Liver (tissue), 9 donors: ENCODE data around the gene H2BK1. TPM values are rescaled to one million over a fixed set of nuclear protein-coding genes. Genes with fewer than 3 reads are reported as not detected.

Source experiments
- DNase-seq: peaks from one replicate; pipeline ENCODE4 v3.0.0-alpha.2; 2017; ENCODE audit warnings: low spot score
- H3K27ac ChIP-seq, 2 donors: one replicate each; pipeline ENCODE4 v1.7.0; 2013; ENCODE audit warnings: inconsistent platforms in 2 of 2, low read length in 2 of 2, control low read depth in 1 of 2, low read depth in 1 of 2, mild to moderate bottlenecking in 1 of 2
- H3K27me3 ChIP-seq, 4 donors: one replicate each; pipeline versions ENCODE4 v1.6.1 to v1.7.0; 2013; ENCODE audit warnings: low read length in 3 of 4, inconsistent platforms in 1 of 4, mild to moderate bottlenecking in 1 of 4, moderate library complexity in 1 of 4; ENCODE audit not compliant: control insufficient read depth in 4 of 4, insufficient read depth in 4 of 4
- H3K36me3 ChIP-seq, 4 donors: one replicate each; pipeline versions ENCODE4 v1.6.1 to v1.7.0; 2013; ENCODE audit warnings: low read length in 3 of 4, mild to moderate bottlenecking in 3 of 4, low read depth in 1 of 4, moderate library complexity in 1 of 4; ENCODE audit not compliant: control insufficient read depth in 4 of 4, insufficient read depth in 3 of 4
- H3K4me1 ChIP-seq, 4 donors: one replicate each; pipeline versions ENCODE4 v1.6.1 to v1.7.0; 2013; ENCODE audit warnings: low read length in 3 of 4, mild to moderate bottlenecking in 3 of 4, moderate library complexity in 1 of 4; ENCODE audit not compliant: control insufficient read depth in 4 of 4, insufficient read depth in 4 of 4
- H3K4me3 ChIP-seq, 3 donors: one replicate each; pipeline versions ENCODE4 v1.6.1 to v1.7.0; 2013; ENCODE audit warnings: low read length in 3 of 3, control low read depth in 1 of 3, low read depth in 1 of 3, mild to moderate bottlenecking in 1 of 3
- H3K9ac ChIP-seq, 2 donors: one replicate each; pipeline ENCODE4 v1.7.0; 2013; ENCODE audit warnings: low read length in 2 of 2, mild to moderate bottlenecking in 2 of 2, moderate library complexity in 2 of 2, control low read depth in 1 of 2, low read depth in 1 of 2
- H3K9me3 ChIP-seq, 4 donors: one replicate each; pipeline versions ENCODE4 v1.6.1 to v1.7.0; 2013; ENCODE audit warnings: low read length in 3 of 4; ENCODE audit not compliant: control insufficient read depth in 4 of 4
- ATF3 ChIP-seq: IDR thresholded peaks from 2 replicates; pipeline ENCODE4 v1.6.1; 2016; ENCODE audit warnings: antibody characterized with exemption
- CTCF ChIP-seq: fragments of 150-350 bp; IDR thresholded peaks from 2 replicates; pipeline ENCODE4 v1.5.1; 2017; ENCODE audit warnings: improper control_type of control experiment, low read depth, low read length; ENCODE audit not compliant: missing input control
- EGR1 ChIP-seq, 2 donors: IDR thresholded peaks; 2 replicates each; pipeline ENCODE4 v1.6.1; 2016 to 2018; ENCODE audit warnings: antibody characterized with exemption in 2 of 2, low read depth in 2 of 2
- FOXA1 ChIP-seq: IDR thresholded peaks from 2 replicates; pipeline ENCODE4 v1.6.1; 2016; ENCODE audit warnings: antibody characterized with exemption
- FOXA2 ChIP-seq: IDR thresholded peaks from 2 replicates; pipeline ENCODE4 v1.6.1; 2016; ENCODE audit warnings: antibody characterized with exemption
- GABPA ChIP-seq, 2 donors: IDR thresholded peaks in 1 of 2; conservative IDR thresholded peaks in 1 of 2; 2 replicates each; pipeline ENCODE4 v1.6.1; 2016; ENCODE audit warnings: antibody characterized with exemption in 2 of 2, mild to moderate bottlenecking in 1 of 2, moderate library complexity in 1 of 2
- HNF4A ChIP-seq, 2 donors: conservative IDR thresholded peaks; 2 replicates each; pipeline ENCODE4 v1.6.1; 2016; ENCODE audit warnings: antibody characterized with exemption in 2 of 2, mild to moderate bottlenecking in 2 of 2
- HNF4G ChIP-seq: IDR thresholded peaks from 2 replicates; pipeline ENCODE4 v1.6.1; 2016; ENCODE audit warnings: antibody characterized with exemption
- JUND ChIP-seq, 2 donors: IDR thresholded peaks; 2 replicates each; pipeline ENCODE4 v1.6.1; 2016; ENCODE audit warnings: antibody characterized with exemption in 2 of 2
- MAX ChIP-seq: IDR thresholded peaks from 2 replicates; pipeline ENCODE4 v1.6.1; 2016; ENCODE audit warnings: antibody characterized with exemption
- NR2F2 ChIP-seq: IDR thresholded peaks from 2 replicates; pipeline ENCODE4 v1.6.1; 2016; ENCODE audit warnings: antibody characterized with exemption
- RAD21 ChIP-seq, 2 donors: IDR thresholded peaks; 2 replicates each; pipeline ENCODE4 v1.6.1; 2016; ENCODE audit warnings: antibody characterized with exemption in 2 of 2, mild to moderate bottlenecking in 2 of 2
- REST ChIP-seq: IDR thresholded peaks from 2 replicates; pipeline ENCODE4 v1.6.1; 2016; ENCODE audit warnings: antibody characterized with exemption, mild to moderate bottlenecking
- RXRA ChIP-seq, 2 donors: IDR thresholded peaks; 2 replicates each; pipeline ENCODE4 v1.6.1; 2017 to 2018; ENCODE audit warnings: antibody characterized with exemption in 2 of 2, mild to moderate bottlenecking in 1 of 2
- SP1 ChIP-seq: IDR thresholded peaks from 2 replicates; pipeline ENCODE4 v1.6.1; 2018; ENCODE audit warnings: antibody characterized with exemption, mild to moderate bottlenecking
- TAF1 ChIP-seq: conservative IDR thresholded peaks from 2 replicates; pipeline ENCODE4 v1.6.1; 2016; ENCODE audit warnings: antibody characterized with exemption, mild to moderate bottlenecking
- YY1 ChIP-seq: IDR thresholded peaks from 2 replicates; pipeline ENCODE4 v1.6.1; 2016; ENCODE audit warnings: antibody characterized with exemption, mild to moderate bottlenecking
- ZBTB33 ChIP-seq: IDR thresholded peaks from 2 replicates; pipeline ENCODE4 v1.6.1; 2016; ENCODE audit warnings: antibody characterized with exemption
- WGBS: extraction: QIAGEN DNeasy Blood & Tissue Kit; methylation state at CpG from one replicate; pipeline ENCODE4 v1.1.7; 2013; 5-methylcytosine and 5-hydroxymethylcytosine counted together
- polyA plus RNA-seq, 2 donors: library from polyadenylated mRNA; stranded (reverse) in 1 of 2; unstranded in 1 of 2; fragments of 200-250 nt in 1 of 2; fragments of >200 nt in 1 of 2; fragmentation: Nextera tagmentation in 1 of 2; extraction: Ambion mirVana in 1 of 2; gene quantifications; one replicate each; pipeline versions ENCODE4 v1.2.1 to v1.2.3, GENCODE V29; 2013 to 2015
- total RNA-seq, 2 donors: library from RNA; depleted of rRNA; stranded (reverse); fragments of >200 nt; gene quantifications; one replicate each; pipeline ENCODE4 v1.2.3, GENCODE V29; 2014
- donor health status: healthy.
- donor health status: healthy.
- donor health status: healthy.
- donor health status: healthy.
- donor health status: healthy.

H2BK1 gene
- total and polyA plus RNA-seq, 4 donors = not detected

- TF ChIP-seq REST (no peak), RXRA (IDR thresholded peaks at IDR 0.05) (no peak), ATF3 (no peak), EGR1 (IDR thresholded peaks at IDR 0.05; ENCODE audit: low read depth in 2 of 2) (peak; percentile 34 to 43), TAF1 (no peak)
Measured at GRCh38 chr7:151232091-151232916, 22.0 kb upstream of the H2BK1 start, which contains the start of gene CHPF2 (continued).

GRCh38 chr7:151231080-151231479 is 20.8 kb upstream of the H2BK1 start:
- TF ChIP-seq FOXA2 (no peak), GABPA (IDR thresholded peaks at IDR 0.05 in 1 of 2, conservative IDR thresholded peaks at IDR 0.05 in 1 of 2) (no peak), EGR1 (IDR thresholded peaks at IDR 0.05; ENCODE audit: low read depth in 2 of 2) (no peak), SP1 (no peak), FOXA1 (no peak), JUND (IDR thresholded peaks at IDR 0.05) (no peak), YY1 (no peak), NR2F2 (no peak), CTCF (no peak), RXRA (IDR thresholded peaks at IDR 0.05) (no peak), ATF3 (no peak), MAX (no peak), ZBTB33 (no peak), HNF4G (no peak), RAD21 (IDR thresholded peaks at IDR 0.05) (no peak), HNF4A (conservative IDR thresholded peaks at IDR 0.05) (no peak), TAF1 (no peak), REST (no peak)
- no peak for DNase-seq
- H3K27ac ChIP-seq = no peak overlapping the region
- H3K4me3 ChIP-seq = no peak overlapping the region
- 86% methylated on average over 1 of the region's 1 CpG for WGBS
- H3K27me3 ChIP-seq = no peaks in the 10 kb centered on the region
- peaks cover 0 to 7% (median 2%) of the 10 kb centered on the region in 4 donors for H3K36me3 ChIP-seq
- no peaks in the 10 kb centered on the region for H3K9me3 ChIP-seq
- H3K9ac ChIP-seq = no peak overlapping the region
- peaks cover 0 to 37% (median 30%) of the 10 kb centered on the region in 4 donors for H3K4me1 ChIP-seq
